ENCODE results near the gene ROGDI.

Gene ROGDI

GRCh38 chr16:4801962-4802658 lies at the start of gene ROGDI:
ROGDI (minus strand) TSS chr16:4802633; CDS start chr16:4802571, 62 bp downstream.
- peak in 2 of 3 experiments; percentile 31 to 36 for DNase-seq (ENCODE audit: low read depth in 2 of 3, low spot score in 2 of 3)

GRCh38 chr16:4850211-4850610 lies 47.8 kb upstream of the ROGDI start:
- DNase-seq (ENCODE audit: low read depth in 2 of 3, low spot score in 2 of 3) = no peak

GRCh38 chr16:4847774-4848587 lies 45.5 kb upstream of the ROGDI start:
- peak in 2 of 3 experiments; percentile 6 to 11 for DNase-seq (ENCODE audit: low read depth in 2 of 3, low spot score in 2 of 3)

GRCh38 chr16:4846901-4847773 lies 44.7 kb upstream of the ROGDI start, which contains the start of the genes GLYR1 and UBN1:
GLYR1 (minus strand) TSS chr16:4847288; CDS start chr16:4847265, 23 bp downstream.
UBN1 (plus strand) TSS chr16:4847481; CDS start chr16:4852918, 5,437 bp downstream.
- peak; percentile 99 to 100 (median 100) for DNase-seq (ENCODE audit: low read depth in 2 of 3, low spot score in 2 of 3)

- DNase-seq (ENCODE audit: low read depth in 2 of 3, low spot score in 2 of 3) = peak; percentile 9 to 18 (median 11)
These were observed 44.1 kb upstream of the ROGDI start for GRCh38 chr16:4846503-4846900.

GRCh38 chr16:4840984-4841383 lies 38.6 kb upstream of the ROGDI start:
- no peak for DNase-seq (ENCODE audit: low read depth in 2 of 3, low spot score in 2 of 3)

- DNase-seq (ENCODE audit: low read depth in 2 of 3, low spot score in 2 of 3) = no peak
These were observed 37.5 kb upstream of the ROGDI start for GRCh38 chr16:4839942-4840341.

GRCh38 chr16:4837733-4838501 lies 35.5 kb upstream of the ROGDI start:
- DNase-seq (ENCODE audit: low read depth in 2 of 3, low spot score in 2 of 3) = no peak

- DNase-seq (ENCODE audit: low read depth in 2 of 3, low spot score in 2 of 3) = no peak
These were observed 34.3 kb upstream of the ROGDI start for GRCh38 chr16:4836727-4837126.

- no peak for DNase-seq (ENCODE audit: low read depth in 2 of 3, low spot score in 2 of 3)
These were observed 31.2 kb upstream of the ROGDI start for GRCh38 chr16:4833584-4833983.

- no peak for DNase-seq (ENCODE audit: low read depth in 2 of 3, low spot score in 2 of 3)
These were observed 30.4 kb upstream of the ROGDI start for GRCh38 chr16:4832698-4833343.

GRCh38 chr16:4831616-4832015 lies 29.2 kb upstream of the ROGDI start:
- DNase-seq (ENCODE audit: low read depth in 2 of 3, low spot score in 2 of 3) = no peak

- no peak for DNase-seq (ENCODE audit: low read depth in 2 of 3, low spot score in 2 of 3)
These were observed 28.0 kb upstream of the ROGDI start for GRCh38 chr16:4830408-4830807.

- no peak for DNase-seq (ENCODE audit: low read depth in 2 of 3, low spot score in 2 of 3)
These were observed 26.3 kb upstream of the ROGDI start for GRCh38 chr16:4828567-4829321.

- DNase-seq (ENCODE audit: low read depth in 2 of 3, low spot score in 2 of 3) = no peak
These were observed 24.5 kb upstream of the ROGDI start for GRCh38 chr16:4826980-4827379.

- DNase-seq (ENCODE audit: low read depth in 2 of 3, low spot score in 2 of 3) = no peak
These were observed 24.1 kb upstream of the ROGDI start for GRCh38 chr16:4826526-4826925.

- no peak for DNase-seq (ENCODE audit: low read depth in 2 of 3, low spot score in 2 of 3)
These were observed 22.8 kb upstream of the ROGDI start for GRCh38 chr16:4825196-4825595.

GRCh38 chr16:4820652-4821051 lies 18.2 kb upstream of the ROGDI start:
- DNase-seq (ENCODE audit: low read depth in 2 of 3, low spot score in 2 of 3) = no peak

- no peak for DNase-seq (ENCODE audit: low read depth in 2 of 3, low spot score in 2 of 3)
These were observed 12.2 kb upstream of the ROGDI start for GRCh38 chr16:4814542-4815173.

Data from activated CD8-positive, alpha-beta memory T cell treated with anti-CD3 and anti-CD28 coated beads for 48 hours (primary cell).